Amygdala (tissue), 56 donors: ENCODE data around the gene TMEM259.
A peak's percentile ranks its signal among the peaks of the same experiment; 100 is the strongest.

ENCODE experiments used
- DNase-seq, 56 donors: peaks; one replicate each; lab custom pipeline; 2025; lab: John Stamatoyannopoulos, UW

TMEM259 gene

GRCh38 chr19:1020868-1021425 is at the start of gene TMEM259:
TMEM259 (minus strand) TSS chr19:1021123; CDS start chr19:1020996, 127 bp downstream.
- peak; percentile 53 to 98 (median 94) for DNase-seq

GRCh38 chr19:1070576-1070930 is 49.6 kb upstream of the TMEM259 start:
- no peak for DNase-seq

GRCh38 chr19:1069009-1069779 is 48.3 kb upstream of the TMEM259 start:
- DNase-seq = peak in 22 of 56 donors; percentile 4 to 55 (median 24)

DNA sequence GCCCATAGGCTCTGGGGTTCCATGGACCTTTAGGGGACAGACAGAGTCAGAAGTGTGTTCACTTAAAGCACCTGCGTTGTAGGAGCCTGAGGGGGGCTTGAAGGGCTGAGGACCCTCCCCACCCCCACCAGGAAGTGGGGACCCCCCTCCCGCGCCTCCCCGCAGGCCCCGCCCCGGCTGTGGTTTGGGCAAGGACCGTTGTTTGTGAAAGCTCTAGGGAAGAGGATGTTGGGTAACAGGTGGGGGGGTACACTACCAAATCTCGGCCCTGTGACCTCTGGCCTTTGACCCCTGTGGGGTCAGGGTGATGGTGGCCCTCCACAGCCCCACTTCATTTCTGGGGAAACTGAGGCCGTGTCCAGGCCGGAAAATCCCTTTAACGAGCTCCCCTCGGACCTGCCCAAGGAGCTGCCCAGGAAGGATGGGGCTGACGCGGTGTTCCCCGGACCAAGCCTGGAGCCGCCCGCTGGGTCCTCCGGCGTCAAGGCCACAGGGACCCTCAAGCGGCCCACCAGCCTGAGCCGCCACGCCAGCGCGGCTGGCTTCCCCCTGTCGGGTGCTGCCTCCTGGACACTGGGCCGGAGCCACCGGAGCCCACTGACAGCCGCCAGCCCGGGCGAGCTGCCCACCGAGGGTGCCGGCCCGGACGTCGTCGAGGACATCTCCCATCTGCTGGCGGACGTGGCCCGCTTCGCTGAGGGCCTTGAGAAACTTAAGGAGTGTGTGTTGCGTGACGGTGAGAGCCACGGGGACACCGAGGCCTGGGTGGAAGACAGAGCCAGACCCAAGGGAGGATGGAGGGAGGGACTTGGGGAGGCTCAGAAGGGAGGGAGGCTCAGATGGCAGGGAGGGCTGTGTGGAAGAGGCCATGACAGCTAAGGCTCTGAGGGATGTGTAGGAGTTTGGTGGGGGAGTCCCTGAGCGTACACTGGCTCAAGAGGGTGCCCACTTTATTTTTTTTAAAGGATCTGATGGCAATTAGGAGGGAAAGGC is 47.4 kb upstream of the TMEM259 start:
- DNase-seq = peak in 4 of 56 donors; percentile 8 to 23 (median 16)

DNA sequence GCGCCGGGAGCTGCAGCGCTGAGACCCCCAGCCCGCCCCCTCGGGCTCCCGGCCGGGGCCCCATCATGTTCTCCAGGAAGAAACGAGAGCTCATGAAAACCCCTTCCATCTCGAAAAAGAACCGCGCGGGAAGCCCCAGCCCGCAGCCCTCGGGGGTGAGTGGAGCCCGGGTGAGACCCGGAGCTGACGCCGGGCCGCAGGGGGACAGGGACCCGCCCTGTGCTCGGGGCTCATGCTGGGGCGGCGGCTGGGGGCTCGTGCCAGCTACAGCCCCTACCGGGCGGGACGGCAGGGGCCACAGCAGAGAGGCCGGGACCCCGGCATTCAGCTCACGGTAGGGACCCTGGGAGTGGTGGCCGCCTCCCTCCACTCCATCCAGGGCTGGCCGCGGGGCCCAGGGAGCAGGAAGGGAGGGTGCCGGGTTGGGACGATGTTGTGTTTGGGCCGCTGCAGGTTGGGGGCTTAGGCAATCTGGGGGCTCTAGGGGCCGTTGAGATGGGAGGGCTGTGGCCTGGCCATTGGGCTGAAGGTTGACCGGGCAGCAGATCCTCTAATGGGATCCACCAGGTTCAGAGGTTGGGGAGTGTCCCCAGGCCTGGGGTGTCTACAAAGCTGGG is 46.5 kb upstream of the TMEM259 start:
- DNase-seq = no peak

GRCh38 chr19:1066748-1067340 is 45.9 kb upstream of the TMEM259 start, which contains the start of gene ARHGAP45:
ARHGAP45 (plus strand) TSS chr19:1067167; CDS start chr19:1067406, 239 bp downstream.
- DNase-seq = no peak

- no peak for DNase-seq
These were observed 45.4 kb upstream of the TMEM259 start for GRCh38 chr19:1066251-1066747.

GRCh38 chr19:1065606-1066109 is 44.7 kb upstream of the TMEM259 start:
- no peak for DNase-seq

DNA sequence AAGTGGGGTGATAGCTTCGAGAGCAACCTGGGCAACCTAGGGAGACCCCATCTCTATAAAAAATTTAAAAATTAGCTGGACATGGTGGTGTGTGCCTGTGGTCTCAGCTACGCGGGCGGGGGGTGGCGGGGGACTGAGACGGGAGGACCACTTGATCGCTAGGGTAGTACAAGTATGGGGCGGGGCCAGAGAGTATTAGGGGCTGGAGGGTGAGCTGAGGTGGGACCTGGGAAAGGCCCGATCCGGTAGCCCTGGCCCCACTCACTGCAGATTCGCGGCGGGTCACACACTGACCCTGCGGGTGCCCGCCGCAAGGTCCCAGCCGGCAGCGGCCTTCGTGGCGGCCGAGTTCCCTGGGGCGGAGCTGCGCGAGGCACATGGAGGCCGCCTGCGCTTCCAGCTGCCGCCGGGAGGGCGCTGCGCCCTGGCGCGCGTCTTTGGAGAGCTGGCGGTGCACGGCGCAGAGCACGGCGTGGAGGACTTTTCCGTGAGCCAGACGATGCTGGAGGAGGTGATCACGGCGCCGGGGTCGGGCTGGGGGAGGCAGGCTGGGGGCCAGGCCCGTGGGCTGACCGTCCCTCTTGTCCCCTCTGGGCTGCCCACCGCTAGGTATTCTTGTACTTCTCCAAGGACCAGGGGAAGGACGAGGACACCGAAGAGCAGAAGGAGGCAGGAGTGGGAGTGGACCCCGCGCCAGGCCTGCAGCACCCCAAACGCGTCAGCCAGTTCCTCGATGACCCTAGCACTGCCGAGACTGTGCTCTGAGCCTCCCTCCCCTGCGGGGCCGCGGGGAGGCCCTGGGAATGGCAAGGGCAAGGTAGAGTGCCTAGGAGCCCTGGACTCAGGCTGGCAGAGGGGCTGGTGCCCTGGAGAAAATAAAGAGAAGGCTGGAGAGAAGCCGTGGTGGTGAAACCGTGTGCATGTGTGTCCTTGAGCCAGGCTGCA is 44.0 kb upstream of the TMEM259 start:
- peak in 8 of 56 donors; percentile 13 to 35 (median 22) for DNase-seq

DNA sequence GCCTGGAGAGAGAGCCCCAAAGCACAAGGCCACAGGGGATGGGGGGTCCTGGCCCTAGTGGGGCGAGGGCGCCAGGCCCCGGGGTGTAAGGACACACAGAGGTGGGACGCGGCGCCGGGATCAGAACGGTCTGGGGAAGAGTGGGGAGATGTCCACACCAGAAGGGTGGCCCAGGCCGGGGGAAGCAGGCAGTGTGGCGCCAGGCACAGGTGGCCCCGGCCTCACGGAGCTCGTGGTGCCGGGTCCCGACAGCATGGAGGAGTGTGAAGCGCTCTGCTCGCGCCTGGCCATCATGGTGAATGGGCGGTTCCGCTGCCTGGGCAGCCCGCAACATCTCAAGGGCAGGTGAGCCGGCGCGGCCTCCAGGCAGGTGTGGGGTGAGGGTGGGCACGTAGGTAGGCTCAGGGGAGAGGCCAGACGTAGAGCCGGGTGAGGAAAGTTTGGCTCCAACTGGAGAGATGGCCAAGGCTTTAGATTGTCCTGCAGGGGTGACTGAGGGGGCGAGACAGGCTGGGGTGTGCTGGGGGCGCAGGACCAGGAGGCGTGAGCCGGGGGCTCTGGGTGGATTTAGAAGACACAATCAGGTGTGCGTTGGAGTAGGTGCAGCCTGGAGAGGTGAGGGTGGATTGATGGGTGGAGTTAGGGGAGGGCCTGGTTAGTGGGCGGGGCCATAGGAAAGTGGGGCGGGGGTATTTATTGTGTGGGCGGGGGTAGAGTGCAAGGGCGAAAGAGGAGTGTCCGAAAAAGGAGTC is 43.2 kb upstream of the TMEM259 start:
- DNase-seq = no peak

GRCh38 chr19:1063030-1063908 is 42.3 kb upstream of the TMEM259 start:
- DNase-seq = peak in 1 of 56 donors; percentile 65

DNA sequence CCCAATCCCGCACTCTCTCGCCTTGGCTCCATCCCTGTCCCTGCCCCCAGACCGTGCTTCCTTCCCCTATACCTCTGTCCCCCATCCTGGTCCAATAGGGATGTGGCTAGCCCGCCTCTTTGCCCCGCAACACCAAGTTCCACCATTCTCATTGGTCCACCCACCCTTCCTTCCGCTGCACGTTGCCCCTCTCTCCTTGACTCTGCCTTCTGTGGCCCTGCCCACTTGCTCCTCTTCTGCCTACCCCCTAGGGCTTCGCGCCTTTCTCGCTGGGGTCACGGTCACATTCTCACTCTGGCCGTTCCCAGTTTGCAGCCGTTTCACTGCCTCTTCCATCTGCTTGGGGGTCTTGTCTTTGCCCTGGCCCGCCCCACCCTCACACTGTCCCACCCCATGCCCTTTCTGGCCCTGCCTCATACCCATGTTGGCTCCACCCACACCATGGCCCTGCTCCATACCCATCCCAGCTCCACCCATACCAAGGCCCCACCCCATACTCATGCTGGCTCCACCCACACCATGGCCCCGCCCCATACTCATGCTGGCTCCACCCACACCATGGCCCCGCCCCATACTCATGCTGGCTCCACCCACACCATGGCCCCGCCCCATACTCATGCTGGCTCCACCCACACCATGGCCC is 41.6 kb upstream of the TMEM259 start:
- DNase-seq = peak in 1 of 56 donors; percentile 62

DNA sequence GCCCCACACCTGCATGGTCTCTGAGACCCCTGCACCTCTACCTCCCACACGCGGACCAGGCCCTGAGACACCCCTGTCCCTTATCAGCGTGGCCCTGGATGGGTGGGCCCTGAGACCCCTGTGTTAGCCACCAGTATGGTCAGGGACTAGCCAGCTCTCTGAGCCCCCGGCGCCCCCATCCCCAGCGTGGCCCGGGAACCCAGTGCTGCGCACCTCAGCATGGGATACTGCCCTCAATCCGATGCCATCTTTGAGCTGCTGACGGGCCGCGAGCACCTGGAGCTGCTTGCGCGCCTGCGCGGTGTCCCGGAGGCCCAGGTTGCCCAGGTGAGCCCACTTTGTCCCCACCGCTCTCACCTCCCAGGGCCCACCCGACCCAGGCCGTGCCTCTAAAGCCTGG is 41.1 kb upstream of the TMEM259 start:
- no peak for DNase-seq

DNA sequence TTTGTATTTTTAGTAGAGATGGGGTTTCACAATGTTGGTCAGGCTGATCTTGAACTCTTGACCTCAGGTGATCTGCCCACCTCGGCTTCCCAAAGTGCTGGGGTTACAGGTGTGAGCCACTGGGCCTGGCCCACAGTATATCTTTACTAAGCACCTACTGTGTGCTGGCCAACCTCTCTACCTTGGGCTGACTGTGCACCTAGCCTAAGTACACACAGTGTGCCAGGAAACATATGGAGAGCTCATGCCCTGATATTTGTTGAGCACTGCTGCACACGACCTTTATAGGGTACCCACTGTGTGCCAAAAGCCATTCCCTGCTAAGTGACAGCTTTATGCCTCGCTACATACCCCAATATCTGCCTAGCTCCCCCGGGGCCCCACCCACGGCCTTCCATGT is 39.8 kb upstream of the TMEM259 start:
- DNase-seq = no peak

GRCh38 chr19:1058112-1058511 is 37.2 kb upstream of the TMEM259 start:
- no peak for DNase-seq

GRCh38 chr19:1057176-1057855 is 36.4 kb upstream of the TMEM259 start:
- no peak for DNase-seq
